ENCODE results near the gene ABO. TPM values are rescaled to one million over a fixed set of nuclear protein-coding genes. Genes with fewer than 3 reads are reported as not detected.

ABO gene
- total and polyA plus RNA-seq, 2 of the 8 experiments (the other 6 are each of a cell fraction or from before 2014, with no cell fraction given) = 0.03 TPM; not detected in 1

DNA sequence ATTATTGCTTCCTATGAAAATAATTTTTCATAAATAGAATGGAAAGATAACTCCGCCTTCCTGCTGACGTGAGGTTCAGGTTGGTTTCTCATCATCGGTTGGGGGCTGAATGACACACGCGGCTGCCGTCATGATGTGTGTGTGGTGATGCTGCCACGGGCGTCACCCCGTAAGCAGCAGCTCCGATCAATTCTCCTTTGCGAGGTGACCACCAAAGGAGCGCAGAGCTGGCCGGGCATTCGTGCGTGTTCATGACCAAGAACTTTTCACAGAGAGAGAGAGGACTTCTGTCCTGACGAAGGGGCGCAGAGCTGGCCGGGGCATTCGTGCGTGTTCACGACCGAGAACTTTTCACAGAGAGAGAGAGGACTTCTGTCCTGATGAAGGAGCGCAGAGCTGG lies 30.7 kb upstream of the ABO start:
- Histone ChIP-seq H3K23me2 (ENCODE audit: low read depth, low read length) (no peaks in the 10 kb centered on the region), H2BK12ac (ENCODE audit: low read depth, low read length) (no peak overlapping the region), H2AFZ (ENCODE audit: low read length) (no peak overlapping the region), H2BK15ac (ENCODE audit: low read length) (no peak overlapping the region), H2BK20ac (ENCODE audit: low read length) (no peak overlapping the region), H3K4me1 (replicated peaks in 1 of 4; ENCODE audit: control insufficient read depth in 3 of 4, insufficient read depth in 4 of 4, low read length in 3 of 4) (no peaks in the 10 kb centered on the region), H2BK5ac (ENCODE audit: low read depth, low read length) (no peak overlapping the region), H3K79me2 (ENCODE audit: control insufficient read depth in 1 of 2, insufficient read depth in 2 of 2, low read length in 2 of 2) (no peaks in the 10 kb centered on the region), H4K8ac (ENCODE audit: extremely low read depth, insufficient read depth, low read length) (no peak overlapping the region), H3K36me3 (ENCODE audit: control insufficient read depth in 2 of 4, insufficient read depth in 4 of 4, low read length in 3 of 4) (no peaks in the 10 kb centered on the region), H3K4me3 (ENCODE audit: extremely low read depth in 1 of 4, insufficient read depth in 2 of 4, low read depth in 3 of 4, low read length in 4 of 4) (no peak overlapping the region), H3K4me2 (ENCODE audit: insufficient read depth in 1 of 2, low read depth in 2 of 2, low read length in 2 of 2) (no peak overlapping the region), H3K9ac (replicated peaks in 1 of 4; ENCODE audit: extremely low read depth in 1 of 4, low read depth in 3 of 4, low read length in 3 of 4) (no peak overlapping the region), H4K91ac (replicated peaks; ENCODE audit: insufficient read length, low read length) (no peak overlapping the region), H3K18ac (ENCODE audit: extremely low read depth, low read length) (no peak overlapping the region), H3K27ac (ENCODE audit: low read depth, low read length) (no peak overlapping the region), H2BK120ac (replicated peaks; ENCODE audit: low read depth, low read length) (no peak overlapping the region), H3K27me3 (replicated peaks in 1 of 4; ENCODE audit: control insufficient read depth in 3 of 4, extremely low read depth in 1 of 4, insufficient read depth in 3 of 4, low read length in 3 of 4) (no peaks in the 10 kb centered on the region; a peak in 1 of 7 replicates), H4K5ac (ENCODE audit: insufficient read length, low read depth, low read length) (no peak overlapping the region), H3K14ac (ENCODE audit: insufficient read length) (no peak overlapping the region), H3K4ac (replicated peaks; ENCODE audit: insufficient read length, low read depth, low read length) (no peak overlapping the region), H3K9me3 (ENCODE audit: insufficient read depth in 2 of 2, low read depth in 1 of 2, low read length in 1 of 2) (peaks cover 0 to 9% of the 10 kb centered on the region in 2 experiments; a peak in 1 of 4 replicates), H4K20me1 (replicated peaks in 1 of 2; ENCODE audit: control insufficient read depth in 1 of 2, insufficient read depth in 2 of 2, low read length in 2 of 2) (no peaks in the 10 kb centered on the region), H3K23ac (ENCODE audit: insufficient read length) (no peak overlapping the region), H3K56ac (replicated peaks; ENCODE audit: insufficient read length, low read depth, low read length) (no peak overlapping the region), H2AK5ac (ENCODE audit: low read depth, low read length) (no peak overlapping the region), H3K79me1 (ENCODE audit: low read depth, low read length) (no peaks in the 10 kb centered on the region)
- WGBS, 2 experiments (ENCODE audit: extremely low coverage in 1 of 2, insufficient coverage in 1 of 2, insufficient read length in 1 of 2, insufficient replicate concordance in 2 of 2, low coverage in 1 of 2, low lambda C conversion rate in 2 of 2, missing lambda C conversion rate in 1 of 2) = 91% methylated on average over 16 of the region's 23 CpGs; no CpG with 5 or more reads in 1 of the 2 experiments
- FAIRE-seq (no peak), DNase-seq (ENCODE audit: low read depth in 1 of 2, low spot score in 2 of 2) (no peak)
- ChIA-PET CTCF (ENCODE audit: partially characterized antibody) (interaction anchor here (0.9 to 4.0 kb wide), 6 partner anchors 14 to 232 kb away, joined by 4 to 22 read pairs (median 6); no protein-coding TSS in a partner anchor), POLR2A (ENCODE audit: partially characterized antibody) (interaction anchor here (0.6 kb wide), 1 partner anchor 90 kb away, joined by 3 read pairs; no protein-coding TSS in a partner anchor)
- no peak for TF ChIP-seq BACH1 (IDR thresholded peaks at IDR 0.05; ENCODE audit: low read length)
- TF ChIP-seq JUND (IDR thresholded peaks at IDR 0.05; ENCODE audit: low read length) = no peak
- TF ChIP-seq HDAC6 (IDR thresholded peaks at IDR 0.05; ENCODE audit: low read depth, low read length) = no peak
- TF ChIP-seq TAF1 (IDR thresholded peaks at IDR 0.05; ENCODE audit: low read depth, low read length) = no peak
- no peak for TF ChIP-seq SP1 (IDR thresholded peaks at IDR 0.05; ENCODE audit: low read depth, low read length)
